Measurements from ENCODE around the gene CCDC27.
"Not testable (repeated sequence)": the region's sequence is repeated elsewhere in the genome, so short reads cannot be mapped to it uniquely, and the experiment has no call there.

The CCDC27 gene

GRCh38 chr1:3743826-3744225 is 8.4 kb upstream of the CCDC27 start:
- Histone ChIP-seq H3K4me3 (ENCODE audit: low read depth in 1 of 5, low read length in 5 of 5) (no peak overlapping the region), H3K9ac (ENCODE audit: low read length in 5 of 5) (no peak overlapping the region), H3K36me3 (ENCODE audit: control insufficient read depth in 5 of 5, insufficient read depth in 5 of 5, low read length in 5 of 5) (peaks cover 0 to 44% (median 34%) of the 10 kb centered on the region in 5 donors), H3K27me3 (ENCODE audit: control insufficient read depth in 5 of 5, insufficient read depth in 4 of 5, low read length in 5 of 5) (no peaks in the 10 kb centered on the region), H3K27ac (ENCODE audit: low read depth, low read length) (no peak overlapping the region), H3K9me3 (ENCODE audit: control insufficient read depth in 5 of 5, low read length in 5 of 5) (no peaks in the 10 kb centered on the region), H3K4me1 (ENCODE audit: control insufficient read depth in 5 of 5, insufficient read depth in 5 of 5, low read length in 5 of 5) (peaks cover 2 to 34% (median 27%) of the 10 kb centered on the region in 5 donors)

GRCh38 chr1:3744646-3745045 is 7.6 kb upstream of the CCDC27 start:
- H3K4me1 ChIP-seq (ENCODE audit: control insufficient read depth in 5 of 5, insufficient read depth in 5 of 5, low read length in 5 of 5): peaks cover 2 to 34% (median 27%) of the 10 kb centered on the region in 5 donors
- no peak overlapping the region for H3K27ac ChIP-seq (ENCODE audit: low read depth, low read length)
- peaks cover 0 to 36% (median 27%) of the 10 kb centered on the region in 5 donors for H3K36me3 ChIP-seq (ENCODE audit: control insufficient read depth in 5 of 5, insufficient read depth in 5 of 5, low read length in 5 of 5)
- H3K9ac ChIP-seq (ENCODE audit: low read length in 5 of 5): no peak overlapping the region
- H3K4me3 ChIP-seq (ENCODE audit: low read depth in 1 of 5, low read length in 5 of 5): no peak overlapping the region
- H3K9me3 ChIP-seq (ENCODE audit: control insufficient read depth in 5 of 5, low read length in 5 of 5): no peaks in the 10 kb centered on the region
- H3K27me3 ChIP-seq (ENCODE audit: control insufficient read depth in 5 of 5, insufficient read depth in 4 of 5, low read length in 5 of 5): no peaks in the 10 kb centered on the region

- H3K27ac ChIP-seq (ENCODE audit: low read depth, low read length): no peak overlapping the region
- no peaks in the 10 kb centered on the region for H3K27me3 ChIP-seq (ENCODE audit: control insufficient read depth in 5 of 5, insufficient read depth in 4 of 5, low read length in 5 of 5)
- H3K36me3 ChIP-seq (ENCODE audit: control insufficient read depth in 5 of 5, insufficient read depth in 5 of 5, low read length in 5 of 5): peaks cover 0 to 32% (median 23%) of the 10 kb centered on the region in 5 donors
- H3K4me1 ChIP-seq (ENCODE audit: control insufficient read depth in 5 of 5, insufficient read depth in 5 of 5, low read length in 5 of 5): peaks cover 2 to 34% (median 27%) of the 10 kb centered on the region in 5 donors
- no peak overlapping the region for H3K4me3 ChIP-seq (ENCODE audit: low read depth in 1 of 5, low read length in 5 of 5)
- no peaks in the 10 kb centered on the region for H3K9me3 ChIP-seq (ENCODE audit: control insufficient read depth in 5 of 5, low read length in 5 of 5)
- no peak overlapping the region for H3K9ac ChIP-seq (ENCODE audit: low read length in 5 of 5)
These were observed 7.2 kb upstream of the CCDC27 start for GRCh38 chr1:3745071-3745470.

DNA sequence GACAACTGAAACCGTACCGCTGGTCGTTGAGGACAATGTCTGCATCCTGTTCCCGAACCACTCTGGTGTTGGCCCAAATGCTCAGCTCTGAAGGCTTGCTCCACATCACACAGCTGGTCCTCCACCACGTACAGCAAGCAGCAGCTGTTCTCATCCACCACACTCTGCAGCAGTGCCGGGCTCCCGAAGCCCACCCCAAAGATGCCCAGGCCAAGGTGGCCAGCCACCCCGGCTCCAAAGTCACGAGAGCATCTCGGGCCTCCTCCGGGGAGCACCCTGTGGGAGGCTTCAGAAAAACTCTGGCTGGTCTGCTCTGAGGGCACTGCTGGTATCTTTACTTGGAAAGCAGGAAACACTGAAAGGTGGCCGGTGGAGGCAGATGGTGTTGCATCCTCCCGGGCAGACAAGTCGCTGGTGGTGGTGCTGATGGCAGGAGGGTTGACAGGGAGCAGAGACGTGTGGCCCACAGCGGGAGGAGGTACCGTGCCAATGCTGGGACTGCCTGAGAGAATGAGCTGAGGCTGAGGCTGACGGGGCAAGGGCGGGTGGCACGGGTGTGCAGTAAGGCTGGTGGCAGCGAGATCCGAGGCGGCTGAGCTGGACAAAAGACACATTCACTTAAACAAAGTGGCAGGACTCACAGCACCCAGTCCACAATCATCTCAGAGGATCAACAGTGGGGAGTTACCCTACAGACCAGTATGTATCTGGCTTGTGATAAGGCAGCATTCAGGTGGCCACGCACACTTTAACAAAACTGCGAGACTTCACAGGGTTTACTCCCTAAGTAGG is 6.5 kb upstream of the CCDC27 start:
- H3K4me1 ChIP-seq (ENCODE audit: control insufficient read depth in 5 of 5, insufficient read depth in 5 of 5, low read length in 5 of 5): peaks cover 2 to 34% (median 27%) of the 10 kb centered on the region in 5 donors
- H3K36me3 ChIP-seq (ENCODE audit: control insufficient read depth in 5 of 5, insufficient read depth in 5 of 5, low read length in 5 of 5): peaks cover 0 to 28% (median 20%) of the 10 kb centered on the region in 5 donors
- peak overlapping the region in 2 of 5 donors; percentile 72 to 75 for H3K4me3 ChIP-seq (ENCODE audit: low read depth in 1 of 5, low read length in 5 of 5)
- H3K9ac ChIP-seq (ENCODE audit: low read length in 5 of 5): peak overlapping the region in 2 of 5 donors; percentile 80 to 83
- no peak overlapping the region for H3K27ac ChIP-seq (ENCODE audit: low read depth, low read length)
- H3K9me3 ChIP-seq (ENCODE audit: control insufficient read depth in 5 of 5, low read length in 5 of 5): no peaks in the 10 kb centered on the region
- peaks cover 0 to 4% (median 0%) of the 10 kb centered on the region in 5 donors for H3K27me3 ChIP-seq (ENCODE audit: control insufficient read depth in 5 of 5, insufficient read depth in 4 of 5, low read length in 5 of 5)

DNA sequence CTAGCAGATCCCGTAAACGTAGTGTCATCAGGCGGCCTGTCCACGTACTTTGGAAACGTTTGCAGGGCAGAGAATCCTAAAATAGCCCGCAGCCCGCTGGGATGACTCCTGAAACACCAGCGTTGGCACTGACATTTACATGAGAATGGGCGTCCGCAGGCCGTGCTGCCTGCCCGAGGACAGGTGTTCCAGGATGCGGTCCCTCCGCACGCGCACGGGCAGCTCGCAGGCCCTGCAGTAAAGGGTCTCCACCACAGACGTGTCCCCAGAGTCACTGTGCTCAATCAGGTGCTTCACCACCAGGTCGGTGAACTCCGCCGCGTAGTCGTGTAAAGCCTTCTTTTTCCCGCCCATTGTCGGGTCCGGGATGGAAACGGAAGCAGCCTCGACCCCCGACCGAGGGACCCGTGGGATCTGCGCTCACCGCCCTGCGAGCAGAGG is 5.8 kb upstream of the CCDC27 start:
- Histone ChIP-seq H3K27me3 (ENCODE audit: control insufficient read depth in 5 of 5, insufficient read depth in 4 of 5, low read length in 5 of 5) (peaks cover 0 to 6% (median 0%) of the 10 kb centered on the region in 5 donors), H3K9me3 (ENCODE audit: control insufficient read depth in 5 of 5, low read length in 5 of 5) (no peaks in the 10 kb centered on the region), H3K4me3 (ENCODE audit: low read depth in 1 of 5, low read length in 5 of 5) (peak overlapping the region in 4 of 5 donors; percentile 71 to 75 (median 72)), H3K27ac (ENCODE audit: low read depth, low read length) (peak overlapping the region; percentile 41), H3K9ac (ENCODE audit: low read length in 5 of 5) (peak overlapping the region in 4 of 5 donors; percentile 79 to 86 (median 82)), H3K4me1 (ENCODE audit: control insufficient read depth in 5 of 5, insufficient read depth in 5 of 5, low read length in 5 of 5) (peaks cover 2 to 34% (median 27%) of the 10 kb centered on the region in 5 donors), H3K36me3 (ENCODE audit: control insufficient read depth in 5 of 5, insufficient read depth in 5 of 5, low read length in 5 of 5) (peaks cover 0 to 23% (median 19%) of the 10 kb centered on the region in 5 donors)

DNA sequence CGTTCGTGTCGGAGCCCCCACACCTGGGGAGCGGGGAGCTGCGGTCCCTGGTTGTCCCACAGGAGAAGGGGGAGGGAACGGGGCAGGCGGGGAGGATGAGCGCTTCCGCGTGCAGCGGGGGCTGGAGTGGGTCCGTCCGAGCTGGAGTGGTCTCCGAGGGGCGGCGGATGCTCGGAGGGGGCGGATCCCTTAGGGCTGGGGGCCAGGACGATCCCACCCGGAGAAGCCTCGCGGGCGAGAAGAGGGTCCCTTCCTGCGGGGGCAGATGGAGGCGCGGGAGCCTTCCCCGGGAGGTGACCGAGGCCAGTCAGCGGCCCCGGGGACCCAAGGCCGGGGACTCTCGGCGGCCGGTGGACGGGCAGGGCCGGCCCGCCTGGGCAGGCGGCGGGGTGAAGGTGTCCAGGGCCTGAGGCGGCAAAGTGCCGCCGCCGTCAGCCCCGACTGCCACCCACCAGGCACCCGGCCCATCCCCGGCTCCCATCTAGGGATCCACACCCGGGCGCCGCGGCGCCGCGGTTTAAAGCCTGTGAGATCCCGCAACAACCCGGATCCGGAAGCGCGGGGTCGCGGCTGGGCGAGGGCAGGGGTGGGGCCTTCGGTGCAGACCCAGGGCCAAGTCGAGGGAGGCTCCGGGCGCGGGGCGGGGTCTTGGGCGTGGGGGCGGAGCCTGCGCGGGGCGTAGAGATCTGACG is 5.3 kb upstream of the CCDC27 start:
- Histone ChIP-seq H3K9me3 (ENCODE audit: control insufficient read depth in 5 of 5, low read length in 5 of 5) (no peaks in the 10 kb centered on the region), H3K4me3 (ENCODE audit: low read depth in 1 of 5, low read length in 5 of 5) (peak overlapping the region; percentile 70 to 75 (median 72)), H3K36me3 (ENCODE audit: control insufficient read depth in 5 of 5, insufficient read depth in 5 of 5, low read length in 5 of 5) (peaks cover 0 to 18% (median 13%) of the 10 kb centered on the region in 5 donors), H3K27me3 (ENCODE audit: control insufficient read depth in 5 of 5, insufficient read depth in 4 of 5, low read length in 5 of 5) (peaks cover 0 to 6% (median 0%) of the 10 kb centered on the region in 5 donors), H3K9ac (ENCODE audit: low read length in 5 of 5) (peak overlapping the region in 4 of 5 donors; percentile 79 to 86 (median 82)), H3K27ac (ENCODE audit: low read depth, low read length) (peak overlapping the region; percentile 41), H3K4me1 (ENCODE audit: control insufficient read depth in 5 of 5, insufficient read depth in 5 of 5, low read length in 5 of 5) (peaks cover 2 to 34% (median 27%) of the 10 kb centered on the region in 5 donors)

DNA sequence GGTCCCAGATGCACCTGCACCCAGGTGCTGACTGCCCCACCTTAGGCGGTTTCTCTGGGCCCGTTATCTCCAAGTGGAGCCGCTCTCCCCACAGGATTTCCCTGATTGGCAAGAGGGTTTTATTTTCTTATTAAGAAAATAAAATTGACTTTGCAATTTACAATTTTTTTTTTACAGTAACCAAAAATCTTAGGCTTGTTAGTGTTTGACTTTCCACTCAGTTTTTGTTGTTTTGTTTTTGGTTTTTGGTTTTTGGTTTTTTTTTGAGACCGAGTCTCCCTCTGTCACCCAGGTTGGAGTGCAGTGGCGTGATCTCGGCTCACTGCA is 4.8 kb upstream of the CCDC27 start:
- peaks cover 2 to 34% (median 27%) of the 10 kb centered on the region in 5 donors for H3K4me1 ChIP-seq (ENCODE audit: control insufficient read depth in 5 of 5, insufficient read depth in 5 of 5, low read length in 5 of 5)
- H3K9ac ChIP-seq (ENCODE audit: low read length in 5 of 5): peak overlapping the region in 3 of 5 donors; percentile 79 to 86 (median 80)
- peaks cover 0 to 13% (median 8%) of the 10 kb centered on the region in 5 donors for H3K36me3 ChIP-seq (ENCODE audit: control insufficient read depth in 5 of 5, insufficient read depth in 5 of 5, low read length in 5 of 5)
- H3K9me3 ChIP-seq (ENCODE audit: control insufficient read depth in 5 of 5, low read length in 5 of 5): no peaks in the 10 kb centered on the region
- H3K4me3 ChIP-seq (ENCODE audit: low read depth in 1 of 5, low read length in 5 of 5): peak overlapping the region; percentile 70 to 75 (median 72)
- H3K27me3 ChIP-seq (ENCODE audit: control insufficient read depth in 5 of 5, insufficient read depth in 4 of 5, low read length in 5 of 5): peaks cover 0 to 10% (median 4%) of the 10 kb centered on the region in 5 donors
- H3K27ac ChIP-seq (ENCODE audit: low read depth, low read length): no peak overlapping the region

DNA sequence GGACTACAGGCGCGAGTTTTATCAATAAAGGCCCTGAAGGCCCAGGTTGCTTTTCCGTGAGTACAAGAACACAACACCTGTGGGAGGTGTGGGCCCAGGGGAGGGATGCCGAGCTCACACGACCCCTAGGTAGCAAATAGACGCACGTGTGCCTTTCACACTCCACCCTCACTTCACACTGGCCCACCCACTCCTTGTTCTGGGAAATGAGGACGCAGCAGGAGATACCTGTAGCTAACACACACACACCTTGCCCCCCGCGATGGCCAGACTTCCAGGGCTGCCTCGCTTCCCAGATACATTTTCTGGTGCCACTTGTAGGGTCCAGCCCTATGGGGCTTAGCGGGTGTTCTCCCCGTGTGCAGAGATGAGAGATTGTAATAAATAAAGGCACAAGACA is 4.3 kb upstream of the CCDC27 start:
- Histone ChIP-seq H3K9me3 (ENCODE audit: control insufficient read depth in 5 of 5, low read length in 5 of 5) (no peaks in the 10 kb centered on the region), H3K27me3 (ENCODE audit: control insufficient read depth in 5 of 5, insufficient read depth in 4 of 5, low read length in 5 of 5) (peaks cover 0 to 14% (median 8%) of the 10 kb centered on the region in 5 donors), H3K4me1 (ENCODE audit: control insufficient read depth in 5 of 5, insufficient read depth in 5 of 5, low read length in 5 of 5) (peaks cover 2 to 34% (median 27%) of the 10 kb centered on the region in 5 donors), H3K27ac (ENCODE audit: low read depth, low read length) (no peak overlapping the region), H3K36me3 (ENCODE audit: control insufficient read depth in 5 of 5, insufficient read depth in 5 of 5, low read length in 5 of 5) (peaks cover 0 to 8% (median 4%) of the 10 kb centered on the region in 5 donors), H3K9ac (ENCODE audit: low read length in 5 of 5) (no peak overlapping the region), H3K4me3 (ENCODE audit: low read depth in 1 of 5, low read length in 5 of 5) (peak overlapping the region; percentile 70 to 75 (median 72))

- not testable (repeated sequence) for H3K9ac ChIP-seq (ENCODE audit: low read length in 5 of 5)
These were observed 3.8 kb upstream of the CCDC27 start for GRCh38 chr1:3748316-3748900.

More at GRCh38 chr1:3748316-3748900, 3.8 kb upstream of the CCDC27 start:
- not testable (repeated sequence) for H3K27ac ChIP-seq (ENCODE audit: low read depth, low read length); H3K4me3 ChIP-seq (ENCODE audit: low read depth in 1 of 5, low read length in 5 of 5); H3K9me3 ChIP-seq (ENCODE audit: control insufficient read depth in 5 of 5, low read length in 5 of 5); H3K36me3 ChIP-seq (ENCODE audit: control insufficient read depth in 5 of 5, insufficient read depth in 5 of 5, low read length in 5 of 5)
- peaks cover under 1 to 15% (median 8%) of the 10 kb centered on the region in 5 donors for H3K27me3 ChIP-seq (ENCODE audit: control insufficient read depth in 5 of 5, insufficient read depth in 4 of 5, low read length in 5 of 5)
- H3K4me1 ChIP-seq (ENCODE audit: control insufficient read depth in 5 of 5, insufficient read depth in 5 of 5, low read length in 5 of 5): peaks cover 2 to 34% (median 27%) of the 10 kb centered on the region in 5 donors
